Astrocyte of the hippocampus (primary cell): ENCODE measurements around the gene DLG1.

ENCODE experiments used
- DNase-seq: peaks from one replicate; pipeline ENCODE4 v3.0.0; 2011; ENCODE audit warnings: low read depth, low spot score

DLG1 gene

GRCh38 chr3:197317250-197317963 is 19.0 kb upstream of the DLG1 start:
- DNase-seq, result peak; percentile 92

GRCh38 chr3:197312431-197312830 is 14.0 kb upstream of the DLG1 start:
- DNase-seq, result no peak

- DNase-seq, result no peak
Observed at GRCh38 chr3:197311591-197311990, 13.2 kb upstream of the DLG1 start.

- peak; percentile 93 for DNase-seq
Observed at GRCh38 chr3:197309528-197310361, 11.3 kb upstream of the DLG1 start.

GRCh38 chr3:197308591-197308990 is 10.2 kb upstream of the DLG1 start:
- peak; percentile 78 for DNase-seq

- DNase-seq, result peak; percentile 82
Observed at GRCh38 chr3:197306374-197307086, 8.1 kb upstream of the DLG1 start.

GRCh38 chr3:197305854-197306253 is 7.4 kb upstream of the DLG1 start:
- DNase-seq, result peak; percentile 63

GRCh38 chr3:197303452-197303851 is 5.0 kb upstream of the DLG1 start:
- no peak for DNase-seq

- peak; percentile 65 for DNase-seq
Observed at GRCh38 chr3:197302696-197303341, 4.4 kb upstream of the DLG1 start.

GRCh38 chr3:197302033-197302432 is 3.6 kb upstream of the DLG1 start:
- DNase-seq, result no peak

GRCh38 chr3:197300361-197300760 is 1.9 kb upstream of the DLG1 start:
- DNase-seq, result peak; percentile 38

GRCh38 chr3:197298945-197299854 is 788 bp upstream of the DLG1 start:
- DNase-seq, result peak; percentile 72

- peak; percentile 97 for DNase-seq
Observed at GRCh38 chr3:197297476-197298340, 704 bp downstream of the DLG1 start.

- no peak for DNase-seq
Observed at GRCh38 chr3:197297002-197297401, 1.4 kb downstream of the DLG1 start.

GRCh38 chr3:197296545-197296944 is 1.9 kb downstream of the DLG1 start:
- DNase-seq, result peak; percentile 36

GRCh38 chr3:197295871-197296270 is 2.5 kb downstream of the DLG1 start:
- DNase-seq, result peak; percentile 57

- no peak for DNase-seq
Observed at GRCh38 chr3:197293605-197294237, 4.7 kb downstream of the DLG1 start.

- DNase-seq, result no peak
Observed at GRCh38 chr3:197292648-197293047, 5.8 kb downstream of the DLG1 start.

GRCh38 chr3:197292083-197292646 is 6.2 kb downstream of the DLG1 start:
- DNase-seq, result no peak
